ENCODE measurements around the gene LRCH3.

LRCH3 gene

GRCh38 chr3:197802779-197803459 lies 11.9 kb downstream of the LRCH3 start:
- Histone ChIP-seq H4K91ac (ENCODE audit: low read length) (no peak overlapping the region), H3K4me2 (ENCODE audit: low read length, poor library complexity, severe bottlenecking) (no peak overlapping the region), H3K27ac (ENCODE audit: low read length, poor library complexity, severe bottlenecking) (no peak overlapping the region), H3K4me3 (ENCODE audit: insufficient read depth in 1 of 2, low read depth in 1 of 2, low read length in 2 of 2) (no peak overlapping the region), H3K14ac (ENCODE audit: low read length in 2 of 2) (no peak overlapping the region), H2BK15ac (ENCODE audit: low read depth, poor library complexity, severe bottlenecking) (no peak overlapping the region), H3K23ac (ENCODE audit: low read length in 2 of 2) (no peak overlapping the region), H3K4me1 (ENCODE audit: control insufficient read depth, insufficient read depth, low read depth, low read length) (peaks cover 3% of the 10 kb centered on the region), H3K27me3 (ENCODE audit: control insufficient read depth in 1 of 2, insufficient read depth in 1 of 2, low read length in 2 of 2) (no peaks in the 10 kb centered on the region), H3K9ac (ENCODE audit: low read length) (peak overlapping the region; percentile 55), H3K18ac (ENCODE audit: low read depth in 1 of 2, low read length in 2 of 2) (no peak overlapping the region), H3K79me1 (replicated peaks; ENCODE audit: low read length, poor library complexity, severe bottlenecking) (peaks cover 5% of the 10 kb centered on the region), H3K9me3 (ENCODE audit: control insufficient read depth, low read length) (no peaks in the 10 kb centered on the region), H4K8ac (ENCODE audit: low read length) (no peak overlapping the region), H2BK12ac (ENCODE audit: low read length in 2 of 2) (no peak overlapping the region), H2AK5ac (ENCODE audit: low read length, severe bottlenecking) (no peak overlapping the region), H2AFZ (ENCODE audit: low read depth, low read length) (no peak overlapping the region), H2BK120ac (ENCODE audit: low read depth, low read length) (no peak overlapping the region), H3K4ac (ENCODE audit: low read depth in 1 of 2, low read length in 2 of 2) (no peak overlapping the region), H3K36me3 (ENCODE audit: control insufficient read depth in 1 of 2, insufficient read depth in 2 of 2, low read depth in 1 of 2, low read length in 2 of 2) (no peaks in the 10 kb centered on the region), H2BK5ac (ENCODE audit: low read depth, low read length, poor library complexity, severe bottlenecking) (no peak overlapping the region)
- 98% methylated on average over 2 of the region's 3 CpGs for WGBS
- DNase-seq: no peak

GRCh38 chr3:197804511-197804910 lies 13.5 kb downstream of the LRCH3 start:
- H4K91ac ChIP-seq (ENCODE audit: low read length): no peak overlapping the region
- no peak overlapping the region for H2BK5ac ChIP-seq (ENCODE audit: low read depth, low read length, poor library complexity, severe bottlenecking)
- no peak for DNase-seq

GRCh38 chr3:197807969-197808587 lies 17.0 kb downstream of the LRCH3 start:
- DNase-seq: peak; percentile 64
- Histone ChIP-seq H2BK120ac (ENCODE audit: low read depth, low read length) (no peak overlapping the region), H3K23ac (ENCODE audit: low read length in 2 of 2) (no peak overlapping the region), H3K36me3 (ENCODE audit: control insufficient read depth in 1 of 2, insufficient read depth in 2 of 2, low read depth in 1 of 2, low read length in 2 of 2) (no peaks in the 10 kb centered on the region), H2BK12ac (ENCODE audit: low read length in 2 of 2) (no peak overlapping the region), H2AFZ (ENCODE audit: low read depth, low read length) (no peak overlapping the region), H3K9ac (ENCODE audit: low read length) (peak overlapping the region; percentile 86), H3K14ac (ENCODE audit: low read length in 2 of 2) (no peak overlapping the region), H3K4me3 (ENCODE audit: insufficient read depth in 1 of 2, low read depth in 1 of 2, low read length in 2 of 2) (peak overlapping the region in 1 of 2 experiments; percentile 13), H3K27me3 (ENCODE audit: control insufficient read depth in 1 of 2, insufficient read depth in 1 of 2, low read length in 2 of 2) (no peaks in the 10 kb centered on the region), H2BK15ac (ENCODE audit: low read depth, poor library complexity, severe bottlenecking) (no peak overlapping the region), H3K4me1 (ENCODE audit: control insufficient read depth, insufficient read depth, low read depth, low read length) (peaks cover 9% of the 10 kb centered on the region), H2AK5ac (ENCODE audit: low read length, severe bottlenecking) (no peak overlapping the region), H3K27ac (ENCODE audit: low read length, poor library complexity, severe bottlenecking) (no peak overlapping the region), H4K8ac (ENCODE audit: low read length) (no peak overlapping the region), H2BK5ac (ENCODE audit: low read depth, low read length, poor library complexity, severe bottlenecking) (no peak overlapping the region), H3K4me2 (ENCODE audit: low read length, poor library complexity, severe bottlenecking) (no peak overlapping the region), H3K9me3 (ENCODE audit: control insufficient read depth, low read length) (no peaks in the 10 kb centered on the region), H3K79me1 (replicated peaks; ENCODE audit: low read length, poor library complexity, severe bottlenecking) (peaks cover 11% of the 10 kb centered on the region), H4K91ac (ENCODE audit: low read length) (no peak overlapping the region), H3K4ac (ENCODE audit: low read depth in 1 of 2, low read length in 2 of 2) (no peak overlapping the region), H3K18ac (ENCODE audit: low read depth in 1 of 2, low read length in 2 of 2) (peak overlapping the region; percentile 16 to 43)
- 89% methylated on average over 4 of the region's 4 CpGs for WGBS

More at GRCh38 chr3:197804511-197804910, 13.5 kb downstream of the LRCH3 start:
- Histone ChIP-seq H3K23ac (ENCODE audit: low read length in 2 of 2) (no peak overlapping the region), H3K4me2 (ENCODE audit: low read length, poor library complexity, severe bottlenecking) (no peak overlapping the region), H4K8ac (ENCODE audit: low read length) (no peak overlapping the region), H3K27me3 (ENCODE audit: control insufficient read depth in 1 of 2, insufficient read depth in 1 of 2, low read length in 2 of 2) (no peaks in the 10 kb centered on the region), H3K4ac (ENCODE audit: low read depth in 1 of 2, low read length in 2 of 2) (no peak overlapping the region), H3K4me1 (ENCODE audit: control insufficient read depth, insufficient read depth, low read depth, low read length) (peaks cover 9% of the 10 kb centered on the region), H3K27ac (ENCODE audit: low read length, poor library complexity, severe bottlenecking) (no peak overlapping the region), H3K9ac (ENCODE audit: low read length) (no peak overlapping the region), H2BK120ac (ENCODE audit: low read depth, low read length) (no peak overlapping the region), H2AK5ac (ENCODE audit: low read length, severe bottlenecking) (no peak overlapping the region), H2BK12ac (ENCODE audit: low read length in 2 of 2) (no peak overlapping the region), H3K36me3 (ENCODE audit: control insufficient read depth in 1 of 2, insufficient read depth in 2 of 2, low read depth in 1 of 2, low read length in 2 of 2) (no peaks in the 10 kb centered on the region), H2AFZ (ENCODE audit: low read depth, low read length) (no peak overlapping the region), H2BK15ac (ENCODE audit: low read depth, poor library complexity, severe bottlenecking) (no peak overlapping the region), H3K4me3 (ENCODE audit: insufficient read depth in 1 of 2, low read depth in 1 of 2, low read length in 2 of 2) (no peak overlapping the region), H3K18ac (ENCODE audit: low read depth in 1 of 2, low read length in 2 of 2) (no peak overlapping the region), H3K9me3 (ENCODE audit: control insufficient read depth, low read length) (no peaks in the 10 kb centered on the region), H3K14ac (ENCODE audit: low read length in 2 of 2) (no peak overlapping the region), H3K79me1 (replicated peaks; ENCODE audit: low read length, poor library complexity, severe bottlenecking) (peaks cover 10% of the 10 kb centered on the region)
- 100% methylated on average over 1 of the region's 4 CpGs for WGBS

GRCh38 chr3:197809356-197810020 lies 18.4 kb downstream of the LRCH3 start:
- Histone ChIP-seq H3K9ac (ENCODE audit: low read length) (peak overlapping the region; percentile 86), H3K4me3 (ENCODE audit: insufficient read depth in 1 of 2, low read depth in 1 of 2, low read length in 2 of 2) (peak overlapping the region in 1 of 2 experiments; percentile 56), H3K27ac (ENCODE audit: low read length, poor library complexity, severe bottlenecking) (no peak overlapping the region), H3K4me2 (ENCODE audit: low read length, poor library complexity, severe bottlenecking) (no peak overlapping the region), H4K91ac (ENCODE audit: low read length) (no peak overlapping the region), H3K79me1 (replicated peaks; ENCODE audit: low read length, poor library complexity, severe bottlenecking) (peaks cover 17% of the 10 kb centered on the region), H3K4me1 (ENCODE audit: control insufficient read depth, insufficient read depth, low read depth, low read length) (peaks cover 9% of the 10 kb centered on the region), H2BK15ac (ENCODE audit: low read depth, poor library complexity, severe bottlenecking) (no peak overlapping the region), H3K27me3 (ENCODE audit: control insufficient read depth in 1 of 2, insufficient read depth in 1 of 2, low read length in 2 of 2) (no peaks in the 10 kb centered on the region), H3K4ac (ENCODE audit: low read depth in 1 of 2, low read length in 2 of 2) (no peak overlapping the region), H2AFZ (ENCODE audit: low read depth, low read length) (no peak overlapping the region), H4K8ac (ENCODE audit: low read length) (no peak overlapping the region), H2BK120ac (ENCODE audit: low read depth, low read length) (no peak overlapping the region), H3K36me3 (ENCODE audit: control insufficient read depth in 1 of 2, insufficient read depth in 2 of 2, low read depth in 1 of 2, low read length in 2 of 2) (no peaks in the 10 kb centered on the region), H3K23ac (ENCODE audit: low read length in 2 of 2) (no peak overlapping the region), H2BK12ac (ENCODE audit: low read length in 2 of 2) (no peak overlapping the region), H3K18ac (ENCODE audit: low read depth in 1 of 2, low read length in 2 of 2) (no peak overlapping the region), H3K14ac (ENCODE audit: low read length in 2 of 2) (no peak overlapping the region), H2AK5ac (ENCODE audit: low read length, severe bottlenecking) (no peak overlapping the region), H3K9me3 (ENCODE audit: control insufficient read depth, low read length) (no peaks in the 10 kb centered on the region), H2BK5ac (ENCODE audit: low read depth, low read length, poor library complexity, severe bottlenecking) (no peak overlapping the region)
- WGBS: 100% methylated on average over 1 of the region's 2 CpGs
- DNase-seq: peak; percentile 70
